Astrocyte (in vitro differentiated cells and primary cell): ENCODE results near the gene BEND6. TPM values are rescaled to one million over a fixed set of nuclear protein-coding genes. Genes with fewer than 3 reads are reported as not detected.
"Not testable (repeated sequence)": the region's sequence is repeated elsewhere in the genome, so short reads cannot be mapped to it uniquely, and the experiment has no call there.

ENCODE experiments used
- DNase-seq: peaks from one replicate; pipeline ENCODE4 v3.0.0-alpha.2; 2010; ENCODE audit warnings: low read depth
- FAIRE-seq: peaks from 2 replicates; lab custom pipeline; 2011; peaks lifted over from hg19 to GRCh38; lab: Jason Lieb, UNC
- H2AFZ ChIP-seq: 2 replicates; pipeline ENCODE4 v1.6.0; 2012; ENCODE audit warnings: low read depth, low read length, inconsistent platforms
- H3K27ac ChIP-seq: 2 replicates; pipeline ENCODE4 v1.5.1; 2011; ENCODE audit warnings: low read depth, low read length, inconsistent platforms
- H3K27me3 ChIP-seq: 2 replicates; pipeline ENCODE4 v1.6.0; 2011; ENCODE audit warnings: low read length, inconsistent platforms; ENCODE audit not compliant: insufficient read depth
- H3K36me3 ChIP-seq: 2 replicates; pipeline ENCODE4 v1.5.1; 2011; ENCODE audit warnings: low read length, inconsistent platforms; ENCODE audit not compliant: insufficient read depth
- H3K4me1 ChIP-seq: 2 replicates; pipeline ENCODE4 v1.5.1; 2011; ENCODE audit warnings: low read length, inconsistent platforms; ENCODE audit not compliant: insufficient read depth
- H3K4me2 ChIP-seq: 2 replicates; pipeline ENCODE4 v1.6.0; 2012; ENCODE audit warnings: low read length, inconsistent platforms
- H3K4me3 ChIP-seq: 2 replicates; pipeline ENCODE4 v1.5.1; 2011; ENCODE audit warnings: low read depth, mild to moderate bottlenecking, low read length, inconsistent platforms; ENCODE audit not compliant: insufficient read depth
- H3K79me2 ChIP-seq: 2 replicates; pipeline ENCODE4 v1.6.0; 2012; ENCODE audit warnings: mild to moderate bottlenecking, low read length, inconsistent platforms; ENCODE audit not compliant: insufficient read depth
- H3K9ac ChIP-seq: 2 replicates; pipeline ENCODE4 v1.6.0; 2012; ENCODE audit warnings: mild to moderate bottlenecking, low read length, inconsistent platforms
- H3K9me3 ChIP-seq: 2 replicates; pipeline ENCODE4 v1.5.1; 2012; ENCODE audit warnings: low read depth, mild to moderate bottlenecking, low read length, inconsistent platforms; ENCODE audit not compliant: insufficient read depth
- H4K20me1 ChIP-seq: 2 replicates; pipeline ENCODE4 v1.6.0; 2012; ENCODE audit warnings: low read length, inconsistent platforms; ENCODE audit not compliant: insufficient read depth
- H3K27ac Mint-ChIP-seq: one replicate; pipeline ENCODE4 v1.8.0; 2021; ENCODE audit warnings: mild to moderate bottlenecking, mixed read lengths; ENCODE audit not compliant: unreplicated experiment
- H3K27me3 Mint-ChIP-seq: one replicate; pipeline ENCODE4 v1.8.0; 2021; ENCODE audit warnings: low read depth, mixed read lengths; ENCODE audit not compliant: unreplicated experiment
- H3K36me3 Mint-ChIP-seq: one replicate; pipeline ENCODE4 v1.8.0; 2021; ENCODE audit warnings: low read depth, mixed read lengths; ENCODE audit not compliant: unreplicated experiment
- H3K4me1 Mint-ChIP-seq: one replicate; pipeline ENCODE4 v1.8.0; 2021; ENCODE audit warnings: low read depth, mixed read lengths; ENCODE audit not compliant: unreplicated experiment
- H3K4me3 Mint-ChIP-seq: one replicate; pipeline ENCODE4 v1.8.0; 2021; ENCODE audit warnings: mild to moderate bottlenecking, moderate library complexity, mixed read lengths; ENCODE audit not compliant: unreplicated experiment
- H3K9me3 Mint-ChIP-seq: one replicate; pipeline ENCODE4 v1.8.0; 2021; ENCODE audit warnings: mild to moderate bottlenecking, mixed read lengths; ENCODE audit not compliant: unreplicated experiment
- CTCF ChIP-seq: IDR thresholded peaks from 2 replicates; pipeline ENCODE4 v1.5.1; 2011; ENCODE audit warnings: low read depth, mild to moderate bottlenecking, inconsistent platforms, low read length, moderate library complexity; ENCODE audit not compliant: insufficient read depth
- EZH2 ChIP-seq: IDR thresholded peaks from 2 replicates; pipeline ENCODE4 v1.6.1; 2012; ENCODE audit warnings: mild to moderate bottlenecking, low read length, inconsistent platforms; ENCODE audit not compliant: insufficient read depth
- total RNA-seq: library from RNA; stranded (reverse); gene quantifications from 2 replicates; pipeline ENCODE4 v1.2.1, GENCODE V29; 2021

BEND6 gene
- total RNA-seq, 1 donor from 2014 or later: 8.3 TPM

DNA sequence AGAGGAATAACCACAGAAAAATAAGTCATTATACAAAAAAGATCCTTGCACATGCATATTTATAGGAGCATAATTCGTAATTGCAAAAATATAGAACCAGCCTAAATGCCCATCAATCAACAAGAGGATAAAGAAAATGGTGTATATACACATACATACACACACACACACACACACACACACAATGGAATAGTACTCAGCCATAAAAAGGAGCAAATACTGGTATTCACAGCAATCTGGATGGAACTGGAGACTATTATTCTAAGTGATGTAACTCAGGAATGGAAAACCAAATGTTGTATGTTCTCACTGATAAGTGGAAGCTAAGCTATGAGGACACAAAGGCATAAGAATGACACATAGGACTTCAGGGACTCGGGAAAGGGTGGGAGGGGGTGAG is 89.7 kb downstream of the BEND6 start:
- no peak overlapping the region for H2AFZ ChIP-seq
- H3K9ac ChIP-seq: no peak overlapping the region
- no peaks in the 10 kb centered on the region for H3K36me3 ChIP-seq
- peaks cover 12% of the 10 kb centered on the region for H3K4me1 Mint-ChIP-seq
- H3K27ac Mint-ChIP-seq: no peak overlapping the region
- no peaks in the 10 kb centered on the region for H3K27me3 ChIP-seq
- no peak overlapping the region for H3K4me3 ChIP-seq
- DNase-seq: no peak
- no peaks in the 10 kb centered on the region for H3K9me3 ChIP-seq
- peaks cover 8% of the 10 kb centered on the region for H3K4me1 ChIP-seq
- FAIRE-seq: no peak
- peaks cover 18% of the 10 kb centered on the region for H3K79me2 ChIP-seq
- H3K9me3 Mint-ChIP-seq: no peaks in the 10 kb centered on the region
- H3K27me3 Mint-ChIP-seq: peaks cover 22% of the 10 kb centered on the region
- H3K27ac ChIP-seq: no peak overlapping the region
- H3K36me3 Mint-ChIP-seq: peaks cover 2% of the 10 kb centered on the region
- H4K20me1 ChIP-seq: peaks cover 8% of the 10 kb centered on the region
- TF ChIP-seq EZH2 (no peak), CTCF (no peak)
- no peak overlapping the region for H3K4me2 ChIP-seq
- H3K4me3 Mint-ChIP-seq: no peak overlapping the region

DNA sequence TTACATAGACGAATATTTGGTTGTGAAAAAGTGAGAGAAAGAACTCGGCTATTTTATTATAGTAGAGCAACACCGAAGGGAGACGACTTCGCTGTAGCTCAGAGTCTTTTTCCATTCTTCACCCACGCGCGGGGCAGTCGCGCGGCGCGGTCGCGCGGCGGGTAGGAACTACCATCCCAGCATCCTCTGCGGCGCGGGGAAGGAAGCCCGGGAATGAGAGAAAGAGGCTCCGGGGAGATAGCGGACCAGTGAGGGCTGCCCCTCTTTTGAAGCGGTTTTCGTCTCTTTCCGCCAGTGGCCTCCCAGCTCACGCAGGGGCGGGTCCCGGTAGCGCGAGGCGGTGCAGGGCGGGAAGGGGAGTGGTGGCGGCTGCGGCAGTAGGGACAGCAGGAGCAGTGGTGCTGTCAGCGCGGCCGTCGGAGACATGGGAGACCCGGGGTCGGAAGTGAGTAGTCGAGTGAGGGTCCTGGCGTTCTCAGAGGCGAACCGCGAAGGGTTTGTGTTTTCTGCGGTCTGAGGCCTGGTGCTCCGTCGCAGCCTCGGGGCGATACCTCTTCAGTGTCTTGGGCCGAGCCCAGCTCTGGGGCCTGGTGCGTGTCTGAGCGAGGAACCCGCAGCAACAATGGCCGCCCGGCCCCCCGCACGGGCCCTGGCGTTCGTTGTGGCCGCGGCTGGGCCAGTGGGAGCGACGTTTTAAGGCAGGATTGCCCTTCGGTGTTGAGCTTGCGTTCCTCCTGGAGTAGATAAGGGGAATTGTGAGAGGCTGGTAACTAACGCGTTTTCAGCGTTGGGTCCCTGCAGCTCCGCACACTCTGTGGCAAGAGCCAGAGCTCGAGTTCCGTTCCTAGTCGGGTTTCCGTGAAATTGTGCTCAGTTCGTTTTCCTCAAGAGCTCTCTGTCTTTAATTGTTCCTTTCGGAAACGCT is 91.7 kb downstream of the BEND6 start, which contains the start of gene KIAA1586:
TSS of gene KIAA1586 (plus strand) at position 362 of the 925 bp plus-strand sequence. CDS start at position 425, 63 bp downstream.
- H2AFZ ChIP-seq: peak within 1 kb of the TSS; percentile 85
- H3K27ac Mint-ChIP-seq: peak within 1 kb of the TSS; percentile 95
- H3K79me2 ChIP-seq: peaks cover 38% of the 10 kb centered on the region
- peak within 1 kb of the TSS; percentile 66 for H3K27ac ChIP-seq
- peaks cover 12% of the 10 kb centered on the region for H3K36me3 ChIP-seq
- H3K4me1 Mint-ChIP-seq: peaks cover 14% of the 10 kb centered on the region
- H3K9me3 Mint-ChIP-seq, H3K27me3 ChIP-seq, H3K4me1 ChIP-seq, H3K9me3 ChIP-seq, FAIRE-seq, H3K36me3 Mint-ChIP-seq: not testable (repeated sequence)
- peaks cover 11% of the 10 kb centered on the region for H3K27me3 Mint-ChIP-seq
- H3K4me3 Mint-ChIP-seq: peak within 1 kb of the TSS; percentile 96
- peak within 1 kb of the TSS; percentile 82 for H3K9ac ChIP-seq
- H3K4me2 ChIP-seq: peak within 1 kb of the TSS; percentile 97
- H4K20me1 ChIP-seq: peaks cover 23% of the 10 kb centered on the region
- H3K4me3 ChIP-seq: peak within 1 kb of the TSS; percentile 77
- peak; percentile 83 for DNase-seq

GRCh38 chr6:57047257-57047585 is 92.3 kb downstream of the BEND6 start:
- H3K4me2 ChIP-seq, H3K27me3 ChIP-seq, H3K9me3 Mint-ChIP-seq, H3K27me3 Mint-ChIP-seq, H3K27ac ChIP-seq, FAIRE-seq, H3K9me3 ChIP-seq, H3K4me3 ChIP-seq, H3K4me3 Mint-ChIP-seq, H3K27ac Mint-ChIP-seq, H3K9ac ChIP-seq, DNase-seq, H3K4me1 ChIP-seq, H3K36me3 Mint-ChIP-seq, H2AFZ ChIP-seq: not testable (repeated sequence)
- H3K79me2 ChIP-seq: peaks cover 42% of the 10 kb centered on the region
- H4K20me1 ChIP-seq: peaks cover 23% of the 10 kb centered on the region
- H3K4me1 Mint-ChIP-seq: peaks cover 14% of the 10 kb centered on the region
- H3K36me3 ChIP-seq: peaks cover 12% of the 10 kb centered on the region

- H3K27me3 Mint-ChIP-seq, H3K9me3 Mint-ChIP-seq, DNase-seq, H2AFZ ChIP-seq, H3K27ac Mint-ChIP-seq, H3K36me3 Mint-ChIP-seq, H3K9me3 ChIP-seq, FAIRE-seq, H3K27me3 ChIP-seq, H3K4me1 ChIP-seq: not testable (repeated sequence)
- Histone ChIP-seq H4K20me1 (peaks cover 26% of the 10 kb centered on the region), H3K4me2 (peak overlapping the region; percentile 64), H3K27ac (peak overlapping the region; percentile 3), H3K9ac (peak overlapping the region; percentile 7), H3K79me2 (peaks cover 42% of the 10 kb centered on the region), H3K36me3 (peaks cover 16% of the 10 kb centered on the region), H3K4me3 (peak overlapping the region; percentile 40)
- Mint-ChIP-seq H3K4me3 (peak overlapping the region; percentile 81), H3K4me1 (peaks cover 14% of the 10 kb centered on the region)
Observed at GRCh38 chr6:57047859-57048258, 93.0 kb downstream of the BEND6 start.
